T-helper 22 cell (primary cell): ENCODE measurements around the gene SORT1.
"Not testable (repeated sequence)": the region's sequence is repeated elsewhere in the genome, so short reads cannot be mapped to it uniquely, and the experiment has no call there.

Experiments used
- DNase-seq: peaks from one replicate; pipeline ENCODE4 v3.0.0-alpha.2; 2020; ENCODE audit warnings: low read depth

The SORT1 gene

GRCh38 chr1:109379907-109380306 lies 17.8 kb downstream of the SORT1 start:
- DNase-seq, result no peak

- no peak for DNase-seq
These were observed 18.3 kb downstream of the SORT1 start for GRCh38 chr1:109379422-109379821.

GRCh38 chr1:109377698-109378097 lies 20.0 kb downstream of the SORT1 start:
- no peak for DNase-seq

GRCh38 chr1:109373696-109374095 lies 24.0 kb downstream of the SORT1 start:
- DNase-seq, result not testable (repeated sequence)

GRCh38 chr1:109373126-109373525 lies 24.6 kb downstream of the SORT1 start:
- no peak for DNase-seq

- no peak for DNase-seq
These were observed 25.4 kb downstream of the SORT1 start for GRCh38 chr1:109372281-109372680.

- DNase-seq, result no peak
These were observed 26.4 kb downstream of the SORT1 start for GRCh38 chr1:109371341-109371739.

- no peak for DNase-seq
These were observed 26.9 kb downstream of the SORT1 start for GRCh38 chr1:109370712-109371340.

- no peak for DNase-seq
These were observed 28.5 kb downstream of the SORT1 start for GRCh38 chr1:109369167-109369746.

- no peak for DNase-seq
These were observed 29.3 kb downstream of the SORT1 start for GRCh38 chr1:109368464-109368863.

GRCh38 chr1:109367626-109368025 lies 30.1 kb downstream of the SORT1 start:
- DNase-seq, result no peak

- no peak for DNase-seq
These were observed 32.0 kb downstream of the SORT1 start for GRCh38 chr1:109365642-109366204.

- no peak for DNase-seq
These were observed 36.1 kb downstream of the SORT1 start for GRCh38 chr1:109361649-109362048.

GRCh38 chr1:109361069-109361468 lies 36.6 kb downstream of the SORT1 start:
- DNase-seq, result no peak

GRCh38 chr1:109357616-109358015 lies 40.1 kb downstream of the SORT1 start:
- no peak for DNase-seq

GRCh38 chr1:109356915-109357314 lies 40.8 kb downstream of the SORT1 start:
- DNase-seq, result no peak

GRCh38 chr1:109356505-109356904 lies 41.2 kb downstream of the SORT1 start:
- no peak for DNase-seq

- no peak for DNase-seq
These were observed 42.8 kb downstream of the SORT1 start for GRCh38 chr1:109354929-109355328.

GRCh38 chr1:109351457-109351856 lies 46.3 kb downstream of the SORT1 start:
- DNase-seq, result no peak

- no peak for DNase-seq
These were observed 47.1 kb downstream of the SORT1 start for GRCh38 chr1:109350655-109351054.

- no peak for DNase-seq
These were observed 47.5 kb downstream of the SORT1 start for GRCh38 chr1:109350182-109350581.

GRCh38 chr1:109347511-109347910 lies 50.2 kb downstream of the SORT1 start:
- DNase-seq, result no peak
